Activated CD4-positive, alpha-beta T cell treated with anti-CD3 and anti-CD28 coated beads for 48 hours (primary cell): ENCODE data around the gene MPC2.

ENCODE experiments used
- DNase-seq: peaks from one replicate; pipeline ENCODE4 v3.0.0-alpha.2; 2020

MPC2 gene

DNA sequence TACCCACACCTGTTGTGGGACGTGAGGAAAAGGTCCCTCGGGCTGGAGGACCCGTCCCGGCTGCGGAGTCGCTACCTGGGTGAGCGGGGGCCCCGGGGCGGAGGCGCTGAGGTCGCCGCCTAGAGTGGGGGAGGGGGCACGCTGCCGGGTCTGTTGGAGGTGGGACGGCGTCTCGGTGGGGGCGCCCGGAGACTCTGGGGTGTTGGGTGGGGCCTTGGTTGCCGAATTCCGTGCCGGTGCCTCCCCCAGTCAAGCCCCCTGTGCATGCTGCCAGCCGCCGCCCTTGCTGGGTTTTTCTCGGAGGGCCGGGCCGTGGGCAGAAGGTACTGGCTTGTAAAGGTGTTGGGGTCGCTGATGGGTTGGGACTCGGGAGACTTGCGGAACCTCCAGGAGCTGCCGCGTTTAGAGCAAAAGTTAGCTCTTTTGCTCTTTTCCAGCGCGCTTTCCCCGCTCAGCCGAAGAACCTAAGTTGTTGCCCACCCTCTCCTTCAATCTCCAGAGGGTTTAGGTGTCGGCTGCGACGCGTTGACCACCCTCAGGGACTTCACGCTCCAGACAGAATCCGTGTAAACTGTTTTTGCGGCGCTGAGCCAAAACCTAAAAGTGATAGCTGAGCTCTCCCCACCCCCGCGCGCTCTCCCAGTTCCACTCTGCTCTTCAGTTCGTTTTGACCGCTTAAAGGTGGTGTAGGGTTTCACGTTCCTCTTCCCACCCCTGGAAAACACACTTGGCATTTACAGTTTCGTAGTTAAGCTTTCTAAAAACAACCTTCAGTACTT is at the start of gene MPC2:
Gene MPC2, minus strand, starts transcription at position 143 of the 779 bp plus-strand sequence. CDS start 1,231 bp downstream, outside the sequence.
- peak; percentile 70 for DNase-seq

DNA sequence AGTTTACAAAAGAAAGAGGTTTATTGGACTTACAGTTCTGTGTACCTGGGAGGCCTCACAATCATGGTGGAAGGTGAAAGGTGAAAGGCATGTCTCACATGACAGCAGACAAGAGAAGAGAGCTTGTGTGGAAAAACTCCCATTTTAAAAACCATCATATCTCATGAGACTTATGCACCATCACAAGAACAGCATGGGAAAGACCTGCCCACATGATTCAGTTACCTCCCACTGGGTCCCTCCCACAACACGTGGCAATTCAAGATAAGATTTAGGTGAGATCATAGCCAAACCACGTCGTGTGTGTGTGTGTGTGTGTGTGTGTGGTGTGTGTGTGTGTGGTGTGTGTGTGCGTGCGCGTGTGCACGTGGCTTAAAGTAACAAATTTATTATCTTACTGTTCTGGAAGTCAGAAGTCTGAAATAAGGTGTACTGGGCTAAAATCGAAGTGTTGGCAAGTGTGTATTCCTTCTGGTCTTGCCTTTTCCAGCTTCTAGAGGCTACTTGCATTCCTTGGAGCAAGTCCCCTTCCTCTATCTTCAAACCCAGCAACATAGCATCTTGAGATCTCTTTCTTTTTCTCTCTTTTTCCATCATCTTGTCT is 48.1 kb upstream of the MPC2 start:
- peak; percentile 32 for DNase-seq

DNA sequence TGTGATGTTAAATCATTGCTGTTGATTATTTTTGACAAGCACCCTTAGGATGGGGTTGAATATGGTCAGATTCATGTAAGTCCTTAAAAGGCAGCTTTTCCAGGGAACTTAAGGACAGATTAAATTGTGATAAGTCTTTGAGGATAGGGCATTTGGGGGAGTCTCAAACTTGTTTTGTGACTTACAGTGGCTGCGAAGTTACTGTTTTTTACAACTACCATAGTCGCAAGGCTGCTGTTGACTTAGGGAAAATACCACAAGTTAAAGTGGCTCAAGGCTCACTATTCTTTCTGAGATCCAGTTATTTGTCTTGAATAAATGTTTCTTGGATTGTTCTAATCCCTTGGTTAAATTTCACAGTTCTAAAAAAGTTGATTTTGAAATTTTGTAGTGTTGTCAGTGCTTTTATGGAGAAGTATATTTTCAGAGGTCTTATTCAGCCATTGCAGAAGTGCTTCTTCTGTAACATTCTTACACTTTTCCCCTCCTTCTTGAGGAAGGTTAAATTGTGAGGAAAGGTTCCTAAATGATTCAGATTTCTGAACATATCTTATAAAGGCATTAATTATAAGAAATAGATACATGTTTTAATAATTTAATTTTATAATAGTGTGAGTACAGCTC is 47.0 kb upstream of the MPC2 start:
- DNase-seq = no peak

DNA sequence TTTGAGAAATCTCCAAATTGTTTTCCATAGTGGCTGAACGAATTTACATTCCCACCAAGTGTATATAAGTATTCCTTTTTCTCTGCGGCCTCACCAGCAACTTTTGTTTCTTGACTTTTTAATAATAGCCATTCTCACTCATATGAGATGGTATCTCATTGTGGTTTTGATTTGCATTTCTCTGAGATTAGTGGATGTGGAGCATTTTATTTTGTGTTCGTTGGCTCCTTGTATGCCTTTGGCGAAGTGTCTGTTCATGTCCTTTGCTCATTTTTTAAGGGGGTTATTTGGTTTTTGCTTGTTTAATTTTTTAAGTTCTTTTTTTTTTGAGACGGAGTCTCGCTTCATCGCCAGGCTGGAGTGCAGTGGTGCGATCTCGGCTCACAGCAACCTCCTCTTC is 45.1 kb upstream of the MPC2 start:
- no peak for DNase-seq

DNA sequence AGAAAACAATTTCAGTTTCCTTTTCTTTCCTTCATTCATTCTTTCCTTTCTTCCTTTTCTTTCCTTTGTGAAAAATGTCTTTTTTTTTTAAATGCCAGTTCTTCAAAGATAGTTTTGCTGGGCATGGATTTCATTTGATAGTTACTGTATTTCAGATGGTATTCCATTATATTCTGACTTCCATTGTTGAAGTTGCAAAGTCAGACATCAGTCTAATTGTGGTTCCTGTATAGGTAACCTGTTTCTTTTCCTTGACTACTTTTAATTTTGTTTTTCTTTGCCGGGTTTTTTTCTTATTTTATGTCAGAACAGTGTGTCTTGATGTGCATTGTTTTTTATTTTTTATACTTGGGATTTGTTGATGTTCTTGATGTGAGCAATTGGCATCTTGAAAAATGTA is 40.4 kb upstream of the MPC2 start:
- DNase-seq = no peak

DNA sequence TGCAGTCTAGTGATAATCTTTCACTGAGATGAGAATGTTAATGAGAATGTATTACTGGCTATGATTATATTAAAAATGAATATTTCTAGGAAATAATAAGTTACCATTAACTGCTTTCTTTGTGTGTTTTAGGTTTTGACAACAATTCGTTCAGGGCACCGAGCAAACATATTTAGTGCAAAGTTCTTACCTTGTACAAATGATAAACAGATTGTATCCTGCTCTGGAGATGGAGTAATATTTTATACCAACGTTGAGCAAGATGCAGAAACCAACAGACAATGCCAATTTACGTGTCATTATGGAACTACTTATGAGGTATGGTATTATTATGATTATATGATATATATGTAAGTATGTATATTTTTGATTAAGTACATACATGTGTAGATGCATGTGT is 37.8 kb upstream of the MPC2 start:
- DNase-seq = no peak

DNA sequence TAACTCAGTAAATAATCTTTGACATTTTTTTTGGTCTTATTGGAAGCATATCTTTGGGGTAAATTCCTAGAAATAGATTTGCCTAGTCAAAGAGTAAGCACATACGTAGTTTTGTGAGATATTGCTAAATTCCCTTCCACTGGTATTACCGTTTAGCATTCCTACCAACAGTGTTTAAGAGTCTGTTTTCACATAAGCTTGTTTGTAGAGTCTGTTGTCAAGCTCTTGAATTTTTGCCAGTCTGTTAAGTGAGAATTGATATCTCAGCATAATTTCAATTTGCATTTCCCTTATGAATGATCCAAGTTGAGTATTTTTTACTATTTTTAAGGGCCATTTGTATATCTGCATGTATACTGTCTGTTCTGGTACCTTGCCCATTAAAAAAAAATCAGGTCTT is 37.0 kb upstream of the MPC2 start:
- no peak for DNase-seq

DNA sequence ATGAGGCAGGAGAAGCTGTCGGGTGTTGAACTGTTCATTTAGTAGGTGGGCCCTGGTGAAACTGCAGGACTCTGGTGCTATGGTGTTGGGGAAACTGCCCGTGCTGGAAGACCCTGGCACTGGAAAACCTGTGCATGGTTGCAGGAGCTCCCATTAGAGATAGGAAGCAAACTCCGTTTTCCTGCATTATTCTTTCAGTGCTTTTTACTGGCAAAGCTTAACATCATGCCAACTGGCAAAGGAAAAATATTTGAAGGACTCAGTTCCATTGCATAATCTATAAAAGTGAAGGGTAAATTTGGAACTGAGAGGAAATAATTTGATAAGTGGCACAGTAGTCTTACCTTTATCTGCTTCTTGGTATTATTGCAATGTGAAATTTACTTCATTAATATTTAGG is 31.7 kb upstream of the MPC2 start:
- DNase-seq = no peak

DNA sequence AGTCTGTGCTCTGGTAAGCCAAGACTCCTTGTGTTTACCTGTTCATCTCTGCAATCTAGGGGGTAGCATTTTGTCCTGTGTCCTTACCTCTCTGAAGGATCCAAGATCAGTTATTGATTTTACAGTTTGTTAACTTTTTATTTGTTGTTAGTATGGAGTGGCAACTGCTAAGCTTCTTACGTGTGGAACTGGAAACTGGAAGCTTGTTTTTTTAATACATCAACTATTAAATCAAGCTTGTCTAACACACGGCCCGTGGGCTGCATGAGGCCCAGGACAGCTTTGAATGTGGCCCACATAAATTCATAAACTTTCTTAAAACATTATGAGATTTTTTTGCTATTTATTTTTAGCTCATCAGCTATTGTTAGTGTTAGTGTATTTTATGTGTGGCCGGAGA is 29.2 kb upstream of the MPC2 start:
- DNase-seq = no peak

DNA sequence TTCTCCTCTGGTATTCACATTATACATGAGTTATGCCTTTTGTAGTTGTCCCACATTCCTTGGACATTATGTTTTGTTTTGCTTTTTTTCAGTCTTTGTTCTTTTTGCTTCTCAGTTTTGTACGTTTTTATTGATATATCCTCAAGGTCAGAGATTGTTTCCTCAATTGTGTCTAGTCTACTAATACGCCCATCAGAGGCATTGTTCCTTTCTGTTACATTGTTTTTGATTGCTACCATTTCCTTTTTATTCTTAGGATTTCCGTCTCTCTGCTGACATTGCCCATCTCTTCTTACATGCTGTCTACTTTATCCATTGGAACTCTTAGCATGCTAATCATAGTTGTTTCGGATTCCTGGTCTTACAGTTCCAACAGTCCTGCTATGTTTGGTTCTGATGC is 27.8 kb upstream of the MPC2 start:
- no peak for DNase-seq

DNA sequence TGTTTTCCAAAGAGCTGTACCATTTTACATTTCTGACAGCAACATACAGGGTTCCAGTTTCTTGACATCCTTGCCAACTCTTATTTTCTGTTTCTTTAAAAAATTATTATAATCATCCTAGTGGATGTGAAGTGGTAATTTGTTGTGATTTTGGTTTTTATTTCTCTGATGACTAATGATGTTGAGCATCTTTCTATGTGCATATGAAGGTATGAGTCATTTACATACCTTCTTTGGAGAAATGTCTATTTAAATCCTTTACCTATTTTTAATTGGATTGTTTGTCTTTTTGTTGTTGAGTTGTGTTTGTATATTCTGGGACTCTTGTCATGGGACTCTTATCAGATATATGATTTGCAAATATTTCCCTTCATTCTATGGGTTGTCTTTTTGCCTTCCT is 20.8 kb upstream of the MPC2 start:
- no peak for DNase-seq

DNA sequence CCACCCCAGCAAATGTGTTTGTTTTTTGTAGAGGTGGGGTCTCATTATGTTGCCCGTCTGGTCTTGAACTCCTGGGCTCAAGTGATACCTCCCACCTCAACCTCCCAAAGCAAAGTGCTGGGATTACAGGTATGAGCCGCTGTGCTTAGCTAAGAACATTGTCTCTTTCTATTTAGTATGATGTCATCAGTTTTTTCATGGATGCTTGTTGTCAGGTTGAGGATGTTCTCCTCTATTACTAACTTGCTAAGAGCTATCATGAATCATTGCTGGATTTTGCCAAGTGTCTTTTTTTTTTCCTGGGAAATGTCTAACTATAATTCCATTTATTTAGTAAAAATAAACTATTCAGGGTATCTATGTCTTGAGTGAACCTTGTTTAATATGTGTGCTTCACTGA is 19.0 kb upstream of the MPC2 start:
- DNase-seq = no peak

DNA sequence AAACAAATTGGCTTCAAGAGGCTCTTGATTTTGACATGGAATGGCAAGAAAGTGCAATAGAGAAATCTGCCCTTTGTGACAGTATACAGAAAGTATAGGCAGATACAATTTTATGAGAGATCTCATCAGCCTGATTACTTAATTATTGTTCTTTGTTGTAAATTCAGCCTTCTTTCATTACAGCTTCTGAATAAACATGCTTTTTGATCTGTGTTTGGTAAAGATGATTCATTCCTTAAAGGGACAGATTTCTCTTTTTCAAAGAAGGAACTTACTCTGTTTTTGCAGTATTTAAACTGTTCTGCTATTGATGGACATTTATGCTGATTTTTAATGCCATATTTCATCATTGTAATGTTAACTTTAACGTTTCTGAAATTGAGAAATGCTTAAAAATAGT is 13.7 kb upstream of the MPC2 start:
- no peak for DNase-seq

DNA sequence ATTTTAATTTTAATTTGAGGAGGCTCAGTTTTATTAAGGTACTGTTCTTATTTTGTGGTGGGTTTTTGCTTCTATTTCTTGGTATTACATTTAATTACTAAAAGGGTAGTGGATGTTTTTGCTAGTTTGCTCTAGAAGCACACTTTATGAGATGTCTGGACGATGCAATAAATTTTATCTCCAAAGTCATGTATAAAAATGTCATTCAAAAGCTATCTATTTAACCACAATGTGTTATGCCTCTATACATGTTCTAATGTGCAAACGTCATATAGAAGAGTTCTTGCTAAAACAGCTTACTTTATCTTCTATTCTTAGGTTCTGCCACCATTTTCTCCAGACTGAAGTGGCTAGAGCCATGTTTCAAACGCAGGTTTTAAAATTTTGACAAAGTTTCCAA is 12.9 kb upstream of the MPC2 start:
- DNase-seq = no peak

DNA sequence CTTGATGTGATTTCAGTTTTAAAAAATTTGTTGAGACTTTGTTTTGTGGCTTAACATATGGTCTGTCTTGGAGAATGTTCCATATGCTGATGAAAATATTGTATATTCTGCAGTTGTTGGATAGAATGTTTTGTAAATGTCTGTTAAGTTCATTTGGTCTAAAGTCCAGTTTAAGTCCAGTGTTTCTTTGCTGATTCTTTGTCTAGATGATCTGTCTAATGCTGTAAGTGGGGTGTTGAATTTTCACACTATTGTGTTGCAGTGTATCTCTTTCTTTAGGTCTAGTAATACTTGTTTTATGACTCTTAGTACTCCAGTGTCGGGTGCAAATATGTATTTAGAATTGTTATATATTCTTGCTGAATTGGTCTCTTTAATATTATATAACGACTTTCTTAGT is 10.9 kb upstream of the MPC2 start:
- no peak for DNase-seq

DNA sequence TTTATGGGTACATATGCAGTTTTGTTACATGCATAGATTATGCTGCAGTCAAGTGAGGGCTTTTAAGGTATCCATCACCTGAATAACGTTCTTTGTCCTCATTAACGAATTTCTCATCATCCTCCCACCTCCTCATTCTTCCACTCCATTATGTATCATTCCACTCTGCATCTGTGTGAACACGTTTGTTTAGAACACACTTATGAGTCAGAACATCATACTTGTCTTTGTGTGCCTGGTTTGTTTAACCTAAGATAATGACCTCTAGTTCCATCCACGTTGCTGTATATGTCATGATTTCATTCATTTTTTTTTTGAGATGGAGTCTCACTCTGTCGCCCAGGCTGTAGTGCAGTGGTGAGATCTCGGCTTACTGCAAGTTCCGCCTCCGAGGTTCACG is 6.7 kb upstream of the MPC2 start:
- DNase-seq = no peak

DNA sequence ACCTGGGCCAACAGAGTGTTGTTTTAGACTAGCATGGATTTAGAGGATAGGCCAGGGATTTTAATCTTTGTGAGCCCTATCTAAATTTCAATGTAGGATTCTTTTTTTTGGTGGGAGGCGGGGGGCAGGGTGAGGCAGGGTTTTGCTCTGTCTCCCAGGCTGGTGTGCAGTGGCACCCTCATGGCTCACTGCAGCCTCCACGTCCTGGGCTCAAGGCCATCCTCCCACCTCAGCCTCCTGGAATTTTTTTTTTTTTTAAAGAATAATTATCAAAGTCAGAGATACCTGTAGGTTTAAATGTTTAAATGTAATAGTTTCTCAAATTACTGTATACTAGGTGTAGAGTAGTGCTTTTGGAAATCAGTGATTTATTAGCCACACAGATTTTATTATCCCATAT is 3.4 kb upstream of the MPC2 start:
- no peak for DNase-seq

DNA sequence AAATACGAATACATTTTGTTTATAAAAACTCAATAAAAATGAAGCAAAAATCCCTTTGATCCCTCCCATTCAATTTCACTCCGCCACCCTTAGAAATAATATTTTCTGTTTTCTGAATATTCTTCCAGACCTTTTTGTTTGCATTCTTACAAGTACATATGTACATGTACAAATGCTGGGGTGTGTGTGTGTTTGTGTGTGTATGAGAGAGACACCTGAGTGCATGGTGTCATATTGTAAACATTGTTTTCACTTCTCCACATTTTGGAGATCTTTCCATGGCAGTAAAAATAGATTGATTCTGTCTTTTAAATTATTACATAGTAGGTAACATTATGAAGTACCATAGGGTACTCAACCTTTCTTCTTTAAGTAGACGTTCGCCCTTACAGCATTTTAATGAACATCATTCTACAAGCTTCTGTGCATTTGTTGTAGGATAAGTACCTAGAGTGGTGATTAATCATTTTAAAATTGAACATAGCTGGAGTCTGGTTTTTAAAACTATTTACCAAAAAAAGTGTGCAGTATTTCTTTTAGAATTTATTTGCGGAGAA is 1.3 kb upstream of the MPC2 start:
- no peak for DNase-seq

DNA sequence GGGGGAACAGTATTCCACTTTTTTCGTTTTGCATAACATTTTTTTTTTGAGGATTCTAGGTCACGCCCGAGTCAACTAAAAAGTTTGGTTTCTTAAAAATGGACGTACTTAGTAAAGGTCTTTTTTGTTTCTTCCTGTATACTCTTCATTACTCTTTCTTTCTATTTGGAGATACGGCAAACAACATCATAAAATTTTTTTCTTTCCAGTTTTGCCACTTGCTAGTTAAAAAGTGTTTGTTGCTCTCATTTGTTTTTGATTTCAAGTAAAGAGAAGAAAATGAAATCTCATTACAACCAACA is 788 bp upstream of the MPC2 start:
- no peak for DNase-seq

DNA sequence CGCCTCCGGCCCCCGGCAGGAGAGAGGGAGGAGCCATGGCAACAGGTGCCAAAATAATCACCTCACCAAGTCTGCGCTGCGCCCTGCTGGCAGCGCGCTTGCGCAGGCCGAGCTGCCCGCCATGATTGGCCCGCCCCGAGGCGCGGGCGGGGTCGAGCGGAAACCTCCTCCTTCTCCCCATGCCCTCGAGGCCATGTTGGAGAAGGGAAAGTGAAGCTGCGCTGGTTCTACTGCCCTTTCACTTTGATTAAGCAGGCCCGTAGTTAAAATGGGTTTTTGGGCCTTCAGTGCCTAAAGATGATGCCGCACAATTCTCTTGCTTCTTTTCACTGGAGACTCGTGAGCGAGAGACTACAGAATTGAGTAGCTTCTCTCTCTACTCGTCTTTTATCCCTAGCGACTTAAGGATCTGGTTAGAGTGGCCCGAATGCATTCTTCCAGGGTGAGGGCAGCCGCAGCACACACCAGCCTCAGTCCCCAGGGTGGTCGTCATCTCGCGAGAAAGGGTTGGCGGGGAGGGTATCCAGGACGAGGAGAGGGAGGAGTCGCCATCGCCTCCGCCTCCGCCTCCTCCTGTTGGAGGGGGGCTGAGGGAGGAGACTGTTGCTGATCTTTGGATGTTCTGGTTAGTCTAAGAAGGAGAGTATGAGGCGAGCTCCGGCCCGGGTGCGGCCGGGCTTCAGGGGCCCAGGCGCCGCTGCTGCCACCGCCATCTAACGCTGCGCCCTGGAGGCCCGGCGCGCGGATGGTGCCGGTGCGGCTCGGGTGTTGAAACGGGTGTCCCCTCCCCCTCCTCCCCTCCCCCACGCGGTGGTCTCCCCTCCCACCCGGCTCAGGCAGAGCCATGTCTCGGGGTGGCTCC is 573 bp downstream of the MPC2 start, which contains the start of gene DCAF6:
Gene DCAF6, plus strand, starts transcription at position 616 of the 862 bp plus-strand sequence. Its CDS starts 229 bp downstream, at position 845.
- DNase-seq = peak; percentile 96

DNA sequence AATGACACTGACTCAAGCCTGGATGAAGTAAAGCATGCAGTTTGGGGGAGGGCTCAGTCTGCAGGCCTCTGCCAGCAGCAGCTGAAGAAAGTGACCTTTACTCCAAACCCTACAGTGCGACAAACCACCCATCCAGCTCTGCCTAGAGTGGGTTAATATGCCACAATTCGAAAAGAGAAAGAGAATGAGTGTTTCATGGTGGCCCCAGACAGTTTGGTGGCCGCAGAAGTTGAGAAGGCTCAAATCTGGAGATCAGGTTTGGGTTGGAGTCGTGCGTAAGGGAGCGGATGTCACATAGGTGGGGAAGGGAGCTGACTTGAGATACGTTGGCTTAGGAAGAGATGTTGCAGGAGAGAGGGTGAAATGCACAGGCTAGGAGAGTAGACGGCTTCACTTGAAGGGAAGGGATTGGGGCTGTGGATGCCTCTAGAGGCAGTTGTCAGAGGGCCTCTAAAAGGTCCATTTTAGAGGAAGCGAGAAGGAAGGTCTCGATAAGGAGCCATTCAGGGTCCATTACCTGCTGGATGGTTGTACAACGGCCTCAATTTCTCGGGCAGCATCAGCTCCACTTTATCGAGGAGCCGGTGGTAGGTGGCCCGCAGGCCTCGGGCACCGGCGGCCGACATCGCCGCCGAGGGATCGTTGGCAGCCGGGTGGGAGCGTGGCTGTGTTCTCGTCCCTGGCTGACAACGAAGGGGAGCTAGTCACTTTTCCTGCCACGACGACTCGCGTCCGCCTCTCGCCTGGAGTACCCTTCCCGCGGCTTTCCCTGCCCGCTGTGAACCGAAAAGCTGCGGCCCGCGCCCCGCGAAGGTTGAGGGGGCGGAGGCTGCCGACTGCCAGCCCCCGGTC is 1.4 kb downstream of the MPC2 start:
- peak; percentile 39 for DNase-seq
